GM12801 (cell line): ENCODE results near the gene RAB3C.

Source experiments
- TF ChIP-seq, protein P1 (sequence below): IDR thresholded peaks from one replicate; pipeline ENCODE4 v1.5.1; 2011; ENCODE audit warnings: control low read depth; ENCODE audit not compliant: insufficient read length; ENCODE audit errors: extremely low read depth

The RAB3C gene

GRCh38 chr5:58551492-58551891 is 31.4 kb upstream of the RAB3C start:
- TF ChIP-seq, protein P1, sequence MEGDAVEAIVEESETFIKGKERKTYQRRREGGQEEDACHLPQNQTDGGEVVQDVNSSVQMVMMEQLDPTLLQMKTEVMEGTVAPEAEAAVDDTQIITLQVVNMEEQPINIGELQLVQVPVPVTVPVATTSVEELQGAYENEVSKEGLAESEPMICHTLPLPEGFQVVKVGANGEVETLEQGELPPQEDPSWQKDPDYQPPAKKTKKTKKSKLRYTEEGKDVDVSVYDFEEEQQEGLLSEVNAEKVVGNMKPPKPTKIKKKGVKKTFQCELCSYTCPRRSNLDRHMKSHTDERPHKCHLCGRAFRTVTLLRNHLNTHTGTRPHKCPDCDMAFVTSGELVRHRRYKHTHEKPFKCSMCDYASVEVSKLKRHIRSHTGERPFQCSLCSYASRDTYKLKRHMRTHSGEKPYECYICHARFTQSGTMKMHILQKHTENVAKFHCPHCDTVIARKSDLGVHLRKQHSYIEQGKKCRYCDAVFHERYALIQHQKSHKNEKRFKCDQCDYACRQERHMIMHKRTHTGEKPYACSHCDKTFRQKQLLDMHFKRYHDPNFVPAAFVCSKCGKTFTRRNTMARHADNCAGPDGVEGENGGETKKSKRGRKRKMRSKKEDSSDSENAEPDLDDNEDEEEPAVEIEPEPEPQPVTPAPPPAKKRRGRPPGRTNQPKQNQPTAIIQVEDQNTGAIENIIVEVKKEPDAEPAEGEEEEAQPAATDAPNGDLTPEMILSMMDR: no peak

DNA sequence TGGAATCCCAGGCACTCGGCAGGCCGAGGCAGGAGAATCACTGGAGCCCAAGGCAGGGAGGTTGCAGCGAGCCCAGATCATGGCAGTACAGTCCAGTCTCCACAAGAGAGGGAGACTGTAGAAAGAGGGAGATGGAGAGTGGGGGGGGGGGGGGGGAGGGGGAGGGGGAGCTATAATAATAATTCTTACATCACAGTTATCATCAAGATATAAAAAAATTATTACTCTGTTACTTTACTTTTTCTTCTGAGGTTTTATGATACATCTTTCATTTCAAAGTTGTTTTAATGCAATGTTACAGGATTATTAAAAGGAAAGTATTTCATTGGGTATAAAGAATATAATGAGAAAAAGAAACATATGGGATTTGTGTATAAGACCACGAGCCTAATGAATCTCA is 17.8 kb upstream of the RAB3C start:
- TF ChIP-seq, protein P1: no peak

DNA sequence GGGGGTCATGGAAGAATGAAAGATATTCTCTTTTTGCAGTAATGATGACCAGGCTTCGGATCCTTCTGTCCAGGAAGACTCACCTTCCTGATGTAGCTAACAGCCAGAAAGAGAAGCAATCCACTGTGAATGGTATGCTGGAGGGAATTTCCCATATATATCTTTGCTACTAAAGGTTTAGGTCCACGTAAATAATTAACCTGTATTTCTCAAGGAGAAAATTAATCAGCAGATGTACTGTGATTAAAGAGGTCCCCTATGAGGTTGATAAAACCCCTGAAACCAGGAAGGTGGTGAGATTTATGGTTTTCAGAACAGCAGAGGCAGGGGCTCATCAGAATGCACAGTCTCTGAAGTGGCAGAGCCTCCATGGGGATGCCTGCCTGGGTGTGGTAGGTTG is 11.4 kb upstream of the RAB3C start:
- TF ChIP-seq, protein P1: no peak

- TF ChIP-seq, protein P1: no peak
Observed at GRCh38 chr5:58579781-58580180, 3.1 kb upstream of the RAB3C start.

GRCh38 chr5:58582019-58582802 is 664 bp upstream of the RAB3C start:
- TF ChIP-seq, protein P1: no peak

- TF ChIP-seq, protein P1: no peak
Observed at GRCh38 chr5:58595952-58596351, 13.1 kb downstream of the RAB3C start.

DNA sequence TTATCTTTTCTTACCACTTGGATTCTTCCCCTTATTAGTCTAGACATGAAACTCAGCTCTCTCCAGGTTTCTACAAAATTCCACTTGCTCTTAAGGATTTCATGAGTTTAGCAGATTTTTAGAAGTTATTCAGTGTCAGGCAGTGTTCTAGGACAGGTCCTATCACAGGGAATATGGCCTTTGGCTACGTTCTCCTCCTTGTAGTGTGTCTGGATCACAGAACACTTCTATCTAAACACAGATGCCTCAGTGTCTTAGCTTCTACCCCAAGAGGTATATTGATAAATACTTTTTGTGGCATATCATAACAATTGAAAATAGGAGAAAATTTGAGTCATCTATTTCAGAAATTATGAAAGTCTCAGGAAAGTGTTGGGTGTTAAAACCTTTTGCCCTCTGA is 15.6 kb downstream of the RAB3C start:
- TF ChIP-seq, protein P1: no peak
